Hepatocyte (in vitro differentiated cells): ENCODE results near the gene WASF2.

Source experiments
- EZH2 ChIP-seq: fragments of 200-600 bp; sonication (generic); IDR thresholded peaks from 2 replicates; pipeline ENCODE4 v1.6.1; 2016; ENCODE audit warnings: antibody characterized with exemption, mild to moderate bottlenecking, borderline replicate concordance
- TF ChIP-seq, protein P1 (sequence below): fragments of 200-600 bp; sonication (generic); IDR thresholded peaks from 2 replicates; pipeline ENCODE4 v1.5.1; 2016; ENCODE audit warnings: antibody characterized with exemption, mild to moderate bottlenecking; ENCODE audit not compliant: poor library complexity

DNA sequence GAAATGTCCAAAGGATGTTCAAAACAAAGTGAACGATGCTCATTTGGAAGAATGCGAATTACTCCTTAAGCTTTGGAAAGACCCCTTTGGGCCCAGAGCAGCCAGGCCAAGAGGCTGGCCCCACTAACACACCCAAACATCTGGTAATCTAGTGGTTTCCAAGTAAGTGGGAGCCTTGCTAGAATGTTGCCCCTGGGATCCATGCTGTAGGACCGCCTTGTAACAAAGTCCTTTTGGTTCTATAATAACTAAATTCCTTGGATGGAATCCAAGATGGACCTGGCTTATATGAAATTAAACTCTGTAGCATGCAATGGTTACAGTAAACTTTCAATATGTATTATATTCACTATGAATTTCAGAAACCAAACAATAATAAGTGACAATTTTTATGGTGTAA, 72.3 kb downstream of the WASF2 start:
- TF ChIP-seq, protein P1, sequence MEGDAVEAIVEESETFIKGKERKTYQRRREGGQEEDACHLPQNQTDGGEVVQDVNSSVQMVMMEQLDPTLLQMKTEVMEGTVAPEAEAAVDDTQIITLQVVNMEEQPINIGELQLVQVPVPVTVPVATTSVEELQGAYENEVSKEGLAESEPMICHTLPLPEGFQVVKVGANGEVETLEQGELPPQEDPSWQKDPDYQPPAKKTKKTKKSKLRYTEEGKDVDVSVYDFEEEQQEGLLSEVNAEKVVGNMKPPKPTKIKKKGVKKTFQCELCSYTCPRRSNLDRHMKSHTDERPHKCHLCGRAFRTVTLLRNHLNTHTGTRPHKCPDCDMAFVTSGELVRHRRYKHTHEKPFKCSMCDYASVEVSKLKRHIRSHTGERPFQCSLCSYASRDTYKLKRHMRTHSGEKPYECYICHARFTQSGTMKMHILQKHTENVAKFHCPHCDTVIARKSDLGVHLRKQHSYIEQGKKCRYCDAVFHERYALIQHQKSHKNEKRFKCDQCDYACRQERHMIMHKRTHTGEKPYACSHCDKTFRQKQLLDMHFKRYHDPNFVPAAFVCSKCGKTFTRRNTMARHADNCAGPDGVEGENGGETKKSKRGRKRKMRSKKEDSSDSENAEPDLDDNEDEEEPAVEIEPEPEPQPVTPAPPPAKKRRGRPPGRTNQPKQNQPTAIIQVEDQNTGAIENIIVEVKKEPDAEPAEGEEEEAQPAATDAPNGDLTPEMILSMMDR: no peak
- TF ChIP-seq EZH2: no peak
